ENCODE measurements around the gene KARS1.
"Not testable (repeated sequence)": the region's sequence is repeated elsewhere in the genome, so short reads cannot be mapped to it uniquely, and the experiment has no call there.

The KARS1 gene

DNA sequence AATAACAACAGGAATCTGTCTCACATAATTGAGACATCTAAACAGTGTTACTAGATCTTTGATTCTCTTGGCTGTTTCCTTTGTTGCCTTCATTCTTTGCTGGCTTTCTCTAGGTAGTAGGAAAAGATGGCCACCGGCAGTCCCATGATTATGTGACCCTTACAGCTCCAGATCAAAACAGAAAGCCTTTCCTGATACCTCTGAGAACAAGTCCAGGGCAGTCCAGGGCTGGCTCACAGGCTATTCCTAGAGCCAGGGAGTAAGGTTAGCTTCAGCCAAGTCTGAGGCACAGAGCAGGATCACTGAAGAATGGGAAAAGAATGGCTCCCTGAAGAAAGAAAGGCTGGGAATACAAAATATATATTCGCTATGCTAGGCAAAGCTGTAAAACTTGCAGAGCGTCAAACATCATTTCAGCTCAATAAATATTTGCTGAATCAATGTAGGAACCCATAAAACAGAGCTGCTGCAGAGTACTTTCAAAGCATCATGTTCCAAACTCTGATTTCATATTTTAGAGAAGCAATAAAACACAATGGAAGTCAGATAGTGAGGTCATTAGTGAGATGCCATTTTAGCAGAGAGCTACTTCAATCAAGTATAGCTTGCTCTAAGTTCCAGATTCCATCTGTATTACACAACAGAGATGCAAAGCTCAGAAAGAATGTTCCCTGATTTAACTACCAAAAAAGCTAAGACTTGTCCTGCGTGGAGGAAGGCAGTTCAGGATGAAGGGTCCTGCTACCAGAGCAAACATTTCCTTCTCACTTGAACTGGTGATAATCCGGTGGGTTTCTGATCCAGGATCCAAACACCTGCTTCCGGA lies 47.8 kb downstream of the KARS1 start:
- H3K4me3 ChIP-seq (ENCODE audit: low read depth, low read length): no peak overlapping the region
- TF ChIP-seq, protein P1, sequence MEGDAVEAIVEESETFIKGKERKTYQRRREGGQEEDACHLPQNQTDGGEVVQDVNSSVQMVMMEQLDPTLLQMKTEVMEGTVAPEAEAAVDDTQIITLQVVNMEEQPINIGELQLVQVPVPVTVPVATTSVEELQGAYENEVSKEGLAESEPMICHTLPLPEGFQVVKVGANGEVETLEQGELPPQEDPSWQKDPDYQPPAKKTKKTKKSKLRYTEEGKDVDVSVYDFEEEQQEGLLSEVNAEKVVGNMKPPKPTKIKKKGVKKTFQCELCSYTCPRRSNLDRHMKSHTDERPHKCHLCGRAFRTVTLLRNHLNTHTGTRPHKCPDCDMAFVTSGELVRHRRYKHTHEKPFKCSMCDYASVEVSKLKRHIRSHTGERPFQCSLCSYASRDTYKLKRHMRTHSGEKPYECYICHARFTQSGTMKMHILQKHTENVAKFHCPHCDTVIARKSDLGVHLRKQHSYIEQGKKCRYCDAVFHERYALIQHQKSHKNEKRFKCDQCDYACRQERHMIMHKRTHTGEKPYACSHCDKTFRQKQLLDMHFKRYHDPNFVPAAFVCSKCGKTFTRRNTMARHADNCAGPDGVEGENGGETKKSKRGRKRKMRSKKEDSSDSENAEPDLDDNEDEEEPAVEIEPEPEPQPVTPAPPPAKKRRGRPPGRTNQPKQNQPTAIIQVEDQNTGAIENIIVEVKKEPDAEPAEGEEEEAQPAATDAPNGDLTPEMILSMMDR (IDR thresholded peaks at IDR 0.05; ENCODE audit: borderline replicate concordance, insufficient read depth, low read depth, low read length): no peak

DNA sequence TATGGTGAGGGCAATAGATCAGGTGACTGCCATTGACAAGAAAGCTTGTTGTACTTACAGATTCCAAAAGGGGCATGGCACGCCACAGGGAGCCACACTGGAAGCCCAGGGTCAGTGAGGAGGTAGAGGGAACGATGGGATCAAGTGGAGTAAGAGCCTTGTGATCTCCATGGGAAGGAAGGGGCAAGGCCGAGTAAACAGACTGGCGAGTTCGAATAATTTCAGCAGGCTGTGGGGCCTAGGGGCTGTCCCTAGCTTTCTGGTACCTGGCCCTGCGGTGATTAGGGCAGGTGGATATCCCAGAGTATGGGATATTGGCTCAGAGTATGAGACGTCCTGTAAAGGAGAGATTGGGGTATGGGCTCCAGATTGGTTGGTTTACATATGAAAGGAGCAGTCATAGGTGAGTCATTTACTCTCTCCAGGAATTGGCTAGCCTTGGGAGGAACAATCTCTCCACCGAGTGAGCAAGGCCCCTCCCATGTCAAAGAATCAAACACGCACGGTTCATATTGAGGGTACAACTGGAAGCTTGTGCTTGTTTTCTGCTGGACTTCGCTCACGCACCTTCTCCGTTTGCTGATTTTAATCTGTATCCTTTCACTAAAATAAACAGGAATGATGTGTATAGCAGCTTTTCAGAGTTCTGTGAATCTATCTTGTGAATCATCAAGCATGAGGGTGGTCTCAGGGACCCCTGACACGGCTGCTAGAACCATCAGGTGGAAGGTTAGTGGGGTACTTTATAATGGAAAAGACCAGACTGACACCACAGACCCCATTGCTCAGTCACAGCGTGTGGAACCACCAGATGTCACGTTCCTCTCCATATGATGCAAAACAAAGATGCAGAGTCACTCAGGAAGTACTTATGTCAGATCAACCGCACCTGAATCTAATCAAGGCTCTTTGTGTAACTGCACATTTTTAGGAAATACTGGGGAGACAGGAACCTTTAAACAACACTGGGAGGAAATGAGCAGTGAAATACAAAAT lies 53.3 kb downstream of the KARS1 start:
- no peak overlapping the region for H3K4me3 ChIP-seq (ENCODE audit: low read depth, low read length)
- TF ChIP-seq, protein P1 (IDR thresholded peaks at IDR 0.05; ENCODE audit: borderline replicate concordance, insufficient read depth, low read depth, low read length): no peak

DNA sequence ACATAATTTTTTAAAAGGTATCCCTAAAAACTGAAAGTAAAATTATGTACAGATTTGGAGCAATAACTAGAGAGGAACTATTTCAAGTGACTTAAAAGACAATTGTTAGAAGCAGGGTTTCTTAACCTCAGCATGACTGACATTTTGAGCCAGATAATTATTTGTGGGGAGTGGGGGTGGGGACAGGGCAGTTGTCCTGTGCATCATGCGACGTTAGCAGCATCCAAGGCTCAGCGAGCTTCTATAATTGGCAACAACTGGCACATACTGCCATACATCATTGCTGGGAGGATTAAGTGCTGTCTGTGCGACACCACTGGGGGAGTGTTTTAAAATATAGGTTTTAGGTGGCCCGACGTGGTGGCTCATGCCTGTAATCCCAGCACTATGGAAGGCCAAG lies 54.2 kb downstream of the KARS1 start:
- no peak overlapping the region for H3K4me3 ChIP-seq (ENCODE audit: low read depth, low read length)
- TF ChIP-seq, protein P1 (IDR thresholded peaks at IDR 0.05; ENCODE audit: borderline replicate concordance, insufficient read depth, low read depth, low read length): no peak

DNA sequence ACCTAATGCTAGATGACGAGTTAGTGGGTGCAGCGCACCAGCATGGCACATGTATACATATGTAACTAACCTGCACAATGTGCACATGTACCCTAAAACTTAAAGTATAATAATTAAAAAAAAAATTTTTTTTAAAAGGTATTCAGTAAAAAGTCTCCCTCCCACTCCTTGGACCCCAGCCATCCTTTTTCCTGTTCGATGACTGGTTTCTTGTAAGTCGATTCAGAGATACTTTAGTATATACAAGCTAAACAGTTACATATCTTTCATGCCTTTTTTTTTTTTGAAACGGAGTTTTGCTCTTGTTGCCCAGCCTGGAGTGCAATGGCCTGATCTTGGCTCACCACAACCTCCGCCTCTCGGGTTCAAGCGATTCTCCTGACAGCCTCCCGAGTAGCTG lies 55.5 kb downstream of the KARS1 start:
- H3K4me3 ChIP-seq (ENCODE audit: low read depth, low read length): not testable (repeated sequence)

- no peak overlapping the region for H3K4me3 ChIP-seq (ENCODE audit: low read depth, low read length)
- TF ChIP-seq, protein P1 (IDR thresholded peaks at IDR 0.05; ENCODE audit: borderline replicate concordance, insufficient read depth, low read depth, low read length): no peak
Measured at GRCh38 chr16:75590920-75591843, 56.3 kb downstream of the KARS1 start.

GRCh38 chr16:75589306-75589705 lies 58.2 kb downstream of the KARS1 start:
- H3K4me3 ChIP-seq (ENCODE audit: low read depth, low read length): no peak overlapping the region
- TF ChIP-seq, protein P1 (IDR thresholded peaks at IDR 0.05; ENCODE audit: borderline replicate concordance, insufficient read depth, low read depth, low read length): no peak

GRCh38 chr16:75588716-75589115 lies 58.7 kb downstream of the KARS1 start:
- H3K4me3 ChIP-seq (ENCODE audit: low read depth, low read length): no peak overlapping the region
- TF ChIP-seq, protein P1 (IDR thresholded peaks at IDR 0.05; ENCODE audit: borderline replicate concordance, insufficient read depth, low read depth, low read length): no peak
